ENCODE measurements around the gene CPNE7.

- TF ChIP-seq POLR2A (IDR thresholded peaks at IDR 0.05): no peak
- TF ChIP-seq CTCF (IDR thresholded peaks at IDR 0.05): no peak
These were observed 3.9 kb upstream of the CPNE7 start for GRCh38 chr16:89571636-89572035.
